WTC11 (cell line): Measurements from ENCODE around the gene PNLDC1.

Experiments
- ESRRA ChIP-seq: sonication (generic); formaldehyde crosslinking; IDR thresholded peaks from 2 replicates; pipeline ENCODE4 v1.8.1; 2022; ENCODE audit warnings: mild to moderate bottlenecking, missing genetic modification reagents, borderline replicate concordance
- IRF2 ChIP-seq: sonication (generic); formaldehyde crosslinking; IDR thresholded peaks from 2 replicates; pipeline ENCODE4 v1.8.0; 2022; ENCODE audit warnings: low read depth, missing genetic modification reagents, borderline replicate concordance
- NR3C1 ChIP-seq: sonication (generic); formaldehyde crosslinking; conservative IDR thresholded peaks from 2 replicates; pipeline ENCODE4 v1.8.1; 2023; ENCODE audit warnings: low read depth, mild to moderate bottlenecking, missing genetic modification reagents
- RELA ChIP-seq: sonication (generic); formaldehyde crosslinking; IDR thresholded peaks from 2 replicates; pipeline ENCODE4 v1.8.1; 2022; ENCODE audit warnings: missing genetic modification reagents, mild to moderate bottlenecking, borderline replicate concordance
- SP1 ChIP-seq: sonication (generic); formaldehyde crosslinking; conservative IDR thresholded peaks from 2 replicates; pipeline ENCODE4 v1.8.1; 2022; ENCODE audit warnings: missing genetic modification reagents
- TEAD4 ChIP-seq: sonication (generic); formaldehyde crosslinking; IDR thresholded peaks from 2 replicates; pipeline ENCODE4 v1.8.0; 2022; ENCODE audit warnings: mild to moderate bottlenecking, missing genetic modification reagents
- ZBTB21 ChIP-seq: sonication (generic); formaldehyde crosslinking; IDR thresholded peaks from 2 replicates; pipeline ENCODE4 v1.8.1; 2023; ENCODE audit warnings: mild to moderate bottlenecking, missing genetic modification reagents, borderline replicate concordance
- TF ChIP-seq, protein P1 (sequence below): fragments of 200-600 bp; IDR thresholded peaks from 2 replicates; pipeline ENCODE4 v1.8.0; 2022; ENCODE audit warnings: antibody characterized with exemption
- TF ChIP-seq, protein P2 (sequence below): sonication (generic); formaldehyde crosslinking; IDR thresholded peaks from 2 replicates; pipeline ENCODE4 v1.8.1; 2023; ENCODE audit warnings: mild to moderate bottlenecking, missing genetic modification reagents, moderate library complexity
- TF ChIP-seq, protein P3 (sequence below): sonication (generic); formaldehyde crosslinking; IDR thresholded peaks from 2 replicates; pipeline ENCODE4 v1.8.1; 2022; ENCODE audit warnings: low read depth, mild to moderate bottlenecking, moderate library complexity, missing genetic modification reagents, borderline replicate concordance

DNA sequence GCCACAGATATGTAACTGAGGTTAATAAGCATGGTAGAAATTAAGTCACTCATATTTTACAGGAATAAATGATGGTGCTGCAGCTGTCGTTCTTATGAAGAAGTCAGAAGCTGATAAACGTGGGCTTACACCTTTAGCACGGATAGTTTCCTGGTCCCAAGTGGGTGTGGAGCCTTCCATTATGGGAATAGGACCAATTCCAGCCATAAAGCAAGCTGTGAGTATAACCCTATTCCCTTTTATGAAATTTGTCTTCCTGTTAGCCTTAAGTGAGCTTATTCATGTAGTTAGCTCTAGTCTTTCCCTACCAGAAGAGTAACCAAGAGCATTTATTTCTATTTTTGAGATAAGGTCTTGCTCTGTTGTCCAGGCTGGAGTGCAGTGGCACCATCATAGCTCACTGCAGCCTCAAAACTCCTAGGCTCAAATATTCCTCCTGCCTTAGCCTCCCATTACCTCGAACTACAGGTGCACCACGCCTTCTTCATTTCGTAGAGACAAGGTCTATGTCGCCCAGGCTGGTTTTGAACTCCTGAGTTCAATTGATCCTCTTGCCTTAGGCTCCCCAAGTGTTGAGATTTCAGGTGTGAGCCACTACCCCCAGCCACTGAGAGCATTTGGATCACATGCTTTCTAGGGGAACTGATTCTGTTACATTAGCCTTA is 22.7 kb upstream of the PNLDC1 start:
- TF ChIP-seq, protein P1, sequence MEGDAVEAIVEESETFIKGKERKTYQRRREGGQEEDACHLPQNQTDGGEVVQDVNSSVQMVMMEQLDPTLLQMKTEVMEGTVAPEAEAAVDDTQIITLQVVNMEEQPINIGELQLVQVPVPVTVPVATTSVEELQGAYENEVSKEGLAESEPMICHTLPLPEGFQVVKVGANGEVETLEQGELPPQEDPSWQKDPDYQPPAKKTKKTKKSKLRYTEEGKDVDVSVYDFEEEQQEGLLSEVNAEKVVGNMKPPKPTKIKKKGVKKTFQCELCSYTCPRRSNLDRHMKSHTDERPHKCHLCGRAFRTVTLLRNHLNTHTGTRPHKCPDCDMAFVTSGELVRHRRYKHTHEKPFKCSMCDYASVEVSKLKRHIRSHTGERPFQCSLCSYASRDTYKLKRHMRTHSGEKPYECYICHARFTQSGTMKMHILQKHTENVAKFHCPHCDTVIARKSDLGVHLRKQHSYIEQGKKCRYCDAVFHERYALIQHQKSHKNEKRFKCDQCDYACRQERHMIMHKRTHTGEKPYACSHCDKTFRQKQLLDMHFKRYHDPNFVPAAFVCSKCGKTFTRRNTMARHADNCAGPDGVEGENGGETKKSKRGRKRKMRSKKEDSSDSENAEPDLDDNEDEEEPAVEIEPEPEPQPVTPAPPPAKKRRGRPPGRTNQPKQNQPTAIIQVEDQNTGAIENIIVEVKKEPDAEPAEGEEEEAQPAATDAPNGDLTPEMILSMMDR, result no peak
- TF ChIP-seq ESRRA (CRISPR knock-in tag), result no peak
- TF ChIP-seq TEAD4, result no peak
- TF ChIP-seq ZBTB21 (CRISPR knock-in tag), result no peak
- TF ChIP-seq, protein P2, sequence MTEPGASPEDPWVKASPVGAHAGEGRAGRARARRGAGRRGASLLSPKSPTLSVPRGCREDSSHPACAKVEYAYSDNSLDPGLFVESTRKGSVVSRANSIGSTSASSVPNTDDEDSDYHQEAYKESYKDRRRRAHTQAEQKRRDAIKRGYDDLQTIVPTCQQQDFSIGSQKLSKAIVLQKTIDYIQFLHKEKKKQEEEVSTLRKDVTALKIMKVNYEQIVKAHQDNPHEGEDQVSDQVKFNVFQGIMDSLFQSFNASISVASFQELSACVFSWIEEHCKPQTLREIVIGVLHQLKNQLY, result no peak
- no peak for TF ChIP-seq RELA
- TF ChIP-seq SP1 (CRISPR knock-in tag), result no peak
- no peak for TF ChIP-seq IRF2 (CRISPR knock-in tag)
- TF ChIP-seq, protein P3, sequence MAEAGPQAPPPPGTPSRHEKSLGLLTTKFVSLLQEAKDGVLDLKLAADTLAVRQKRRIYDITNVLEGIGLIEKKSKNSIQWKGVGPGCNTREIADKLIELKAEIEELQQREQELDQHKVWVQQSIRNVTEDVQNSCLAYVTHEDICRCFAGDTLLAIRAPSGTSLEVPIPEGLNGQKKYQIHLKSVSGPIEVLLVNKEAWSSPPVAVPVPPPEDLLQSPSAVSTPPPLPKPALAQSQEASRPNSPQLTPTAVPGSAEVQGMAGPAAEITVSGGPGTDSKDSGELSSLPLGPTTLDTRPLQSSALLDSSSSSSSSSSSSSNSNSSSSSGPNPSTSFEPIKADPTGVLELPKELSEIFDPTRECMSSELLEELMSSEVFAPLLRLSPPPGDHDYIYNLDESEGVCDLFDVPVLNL, result no peak
- no peak for TF ChIP-seq NR3C1 (CRISPR knock-in tag)
